ENCODE results near the gene WRAP53.

Gene WRAP53

GRCh38 chr17:7700510-7700909 is 12.2 kb downstream of the WRAP53 start:
- no peak for TF ChIP-seq CTCF (IDR thresholded peaks at IDR 0.05; ENCODE audit: low read depth, low read length)
- H3K4me3 ChIP-seq (ENCODE audit: low read depth, low read length), result no peak overlapping the region

- no peak for TF ChIP-seq CTCF (IDR thresholded peaks at IDR 0.05; ENCODE audit: low read depth, low read length)
- H3K4me3 ChIP-seq (ENCODE audit: low read depth, low read length), result no peak overlapping the region
These were observed 13.4 kb downstream of the WRAP53 start for GRCh38 chr17:7701681-7702080.

- no peak overlapping the region for H3K4me3 ChIP-seq (ENCODE audit: low read depth, low read length)
- TF ChIP-seq CTCF (IDR thresholded peaks at IDR 0.05; ENCODE audit: low read depth, low read length), result no peak
These were observed 14.5 kb downstream of the WRAP53 start for GRCh38 chr17:7702776-7703175.

- no peak overlapping the region for H3K4me3 ChIP-seq (ENCODE audit: low read depth, low read length)
- no peak for TF ChIP-seq CTCF (IDR thresholded peaks at IDR 0.05; ENCODE audit: low read depth, low read length)
These were observed 15.6 kb downstream of the WRAP53 start for GRCh38 chr17:7703584-7704479.

GRCh38 chr17:7704601-7705268 is 16.5 kb downstream of the WRAP53 start, which contains the start of gene EFNB3:
TSS of gene EFNB3 (plus strand) at chr17:7705202. CDS start at chr17:7705599, 397 bp downstream.
- no peak for TF ChIP-seq CTCF (IDR thresholded peaks at IDR 0.05; ENCODE audit: low read depth, low read length)

GRCh38 chr17:7705269-7706255 is 17.3 kb downstream of the WRAP53 start:
- H3K4me3 ChIP-seq (ENCODE audit: low read depth, low read length), result peak overlapping the region; percentile 47
- TF ChIP-seq CTCF (IDR thresholded peaks at IDR 0.05; ENCODE audit: low read depth, low read length), result no peak

More at GRCh38 chr17:7704601-7705268, 16.5 kb downstream of the WRAP53 start, which contains the start of gene EFNB3:
- peak within 1 kb of the TSS; percentile 47 for H3K4me3 ChIP-seq (ENCODE audit: low read depth, low read length)
